ENCODE results near the gene STK4. TPM values are rescaled to one million over a fixed set of nuclear protein-coding genes. Genes with fewer than 3 reads are reported as not detected.

STK4 gene
- total and polyA plus RNA-seq, 2 experiments from 2014 or later, result 16.0 to 19.1 TPM

DNA sequence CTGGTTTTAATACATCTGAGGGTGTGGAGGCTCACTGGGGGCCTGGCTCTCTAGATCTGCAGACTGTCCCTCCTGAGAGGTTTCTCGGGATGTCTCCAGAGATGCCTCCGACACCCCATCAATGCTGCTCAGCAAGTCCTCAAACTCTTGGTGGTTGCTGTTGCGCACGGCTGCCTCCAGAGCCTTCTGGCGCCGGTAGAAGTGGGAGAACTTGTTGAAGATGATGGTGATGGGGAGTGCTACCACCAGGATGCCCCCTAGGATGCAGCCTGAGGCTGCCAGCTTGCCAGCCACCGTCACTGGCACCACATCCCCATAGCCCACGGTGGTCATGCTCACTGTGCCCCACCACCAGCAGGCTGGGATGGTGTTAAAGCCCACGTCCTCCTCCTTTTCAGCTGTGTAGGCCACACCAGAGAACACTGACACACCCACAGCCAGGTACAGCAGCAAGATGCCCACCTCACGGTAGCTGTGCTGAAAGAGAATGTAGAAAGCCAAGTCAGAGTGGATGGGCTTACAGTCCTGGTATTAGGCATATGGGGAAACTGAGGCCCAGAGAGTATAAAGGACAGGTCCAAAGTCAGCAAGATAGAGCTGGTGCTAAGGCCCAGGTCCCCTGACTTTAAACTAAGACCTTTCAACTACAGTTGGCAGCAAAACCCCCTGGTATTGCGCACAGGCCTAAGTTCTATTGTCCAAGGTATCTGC lies 128.7 kb downstream of the STK4 start:
- Histone ChIP-seq H3K4me1 (ENCODE audit: low read depth) (no peaks in the 10 kb centered on the region), H3K36me3 (no peaks in the 10 kb centered on the region), H3K9me3 (ENCODE audit: low read depth) (no peaks in the 10 kb centered on the region), H3K27ac (no peak overlapping the region), H3K27me3 (peaks cover 40% of the 10 kb centered on the region), H3K4me3 (no peak overlapping the region)
- no peak for DNase-seq (ENCODE audit: low read depth in 1 of 2, low spot score in 1 of 2)
- TF ChIP-seq, protein P1, sequence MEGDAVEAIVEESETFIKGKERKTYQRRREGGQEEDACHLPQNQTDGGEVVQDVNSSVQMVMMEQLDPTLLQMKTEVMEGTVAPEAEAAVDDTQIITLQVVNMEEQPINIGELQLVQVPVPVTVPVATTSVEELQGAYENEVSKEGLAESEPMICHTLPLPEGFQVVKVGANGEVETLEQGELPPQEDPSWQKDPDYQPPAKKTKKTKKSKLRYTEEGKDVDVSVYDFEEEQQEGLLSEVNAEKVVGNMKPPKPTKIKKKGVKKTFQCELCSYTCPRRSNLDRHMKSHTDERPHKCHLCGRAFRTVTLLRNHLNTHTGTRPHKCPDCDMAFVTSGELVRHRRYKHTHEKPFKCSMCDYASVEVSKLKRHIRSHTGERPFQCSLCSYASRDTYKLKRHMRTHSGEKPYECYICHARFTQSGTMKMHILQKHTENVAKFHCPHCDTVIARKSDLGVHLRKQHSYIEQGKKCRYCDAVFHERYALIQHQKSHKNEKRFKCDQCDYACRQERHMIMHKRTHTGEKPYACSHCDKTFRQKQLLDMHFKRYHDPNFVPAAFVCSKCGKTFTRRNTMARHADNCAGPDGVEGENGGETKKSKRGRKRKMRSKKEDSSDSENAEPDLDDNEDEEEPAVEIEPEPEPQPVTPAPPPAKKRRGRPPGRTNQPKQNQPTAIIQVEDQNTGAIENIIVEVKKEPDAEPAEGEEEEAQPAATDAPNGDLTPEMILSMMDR (IDR thresholded peaks at IDR 0.05; ENCODE audit: low read depth, low read length), result no peak

DNA sequence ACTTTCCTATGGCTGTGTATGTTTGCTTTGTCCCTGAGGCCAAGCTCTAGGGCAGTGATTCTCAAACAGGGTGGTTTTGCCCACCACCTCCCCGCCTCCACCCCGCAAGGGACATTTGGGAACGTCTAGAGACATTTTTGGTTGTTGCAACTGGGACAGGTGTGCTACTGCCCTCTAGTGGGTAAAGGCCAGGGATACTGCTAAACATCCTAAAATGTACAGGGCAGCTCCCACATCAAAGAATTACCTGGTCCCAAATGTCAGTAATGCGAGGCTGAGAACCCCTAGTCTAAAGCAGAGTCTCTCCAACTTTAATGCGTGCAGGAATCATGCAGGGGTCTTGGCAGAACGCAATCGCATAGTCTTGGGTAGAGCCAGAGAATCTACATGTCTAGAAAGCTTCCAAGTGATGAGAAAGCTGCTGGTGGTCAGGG lies 129.5 kb downstream of the STK4 start:
- Histone ChIP-seq H3K4me1 (ENCODE audit: low read depth) (no peaks in the 10 kb centered on the region), H3K9me3 (ENCODE audit: low read depth) (no peaks in the 10 kb centered on the region), H3K4me3 (no peak overlapping the region), H3K27me3 (peaks cover 48% of the 10 kb centered on the region), H3K27ac (no peak overlapping the region), H3K36me3 (no peaks in the 10 kb centered on the region)
- peak; percentile 72 to 83 for DNase-seq (ENCODE audit: low read depth in 1 of 2, low spot score in 1 of 2)
- TF ChIP-seq, protein P1 (IDR thresholded peaks at IDR 0.05; ENCODE audit: low read depth, low read length), result peak; percentile 73

DNA sequence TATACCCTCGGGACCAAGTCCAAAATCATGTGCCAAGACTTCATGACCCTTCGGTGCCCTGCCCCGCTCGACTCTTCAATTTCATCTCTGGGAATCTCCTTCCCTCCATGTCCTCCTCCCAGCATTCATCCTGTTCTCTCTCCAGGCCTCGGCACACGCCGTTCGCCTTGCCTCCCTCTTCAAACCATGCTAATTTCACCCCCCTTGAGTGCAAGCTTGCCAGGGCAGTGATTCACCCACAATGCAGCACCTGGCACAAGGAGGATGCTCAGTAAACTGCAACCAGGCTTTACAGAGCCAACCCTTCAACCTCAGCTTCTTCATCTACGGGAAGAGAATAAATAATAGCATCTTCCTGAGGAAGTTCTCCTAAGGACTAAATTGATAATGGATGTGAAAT lies 130.5 kb downstream of the STK4 start:
- H3K36me3 ChIP-seq, result no peaks in the 10 kb centered on the region
- H3K9me3 ChIP-seq (ENCODE audit: low read depth), result no peaks in the 10 kb centered on the region
- TF ChIP-seq, protein P1 (IDR thresholded peaks at IDR 0.05; ENCODE audit: low read depth, low read length), result no peak
- H3K4me3 ChIP-seq, result no peak overlapping the region
- no peak overlapping the region for H3K27ac ChIP-seq
- DNase-seq (ENCODE audit: low read depth in 1 of 2, low spot score in 1 of 2), result no peak
- H3K4me1 ChIP-seq (ENCODE audit: low read depth), result no peaks in the 10 kb centered on the region
- peaks cover 56% of the 10 kb centered on the region for H3K27me3 ChIP-seq

DNA sequence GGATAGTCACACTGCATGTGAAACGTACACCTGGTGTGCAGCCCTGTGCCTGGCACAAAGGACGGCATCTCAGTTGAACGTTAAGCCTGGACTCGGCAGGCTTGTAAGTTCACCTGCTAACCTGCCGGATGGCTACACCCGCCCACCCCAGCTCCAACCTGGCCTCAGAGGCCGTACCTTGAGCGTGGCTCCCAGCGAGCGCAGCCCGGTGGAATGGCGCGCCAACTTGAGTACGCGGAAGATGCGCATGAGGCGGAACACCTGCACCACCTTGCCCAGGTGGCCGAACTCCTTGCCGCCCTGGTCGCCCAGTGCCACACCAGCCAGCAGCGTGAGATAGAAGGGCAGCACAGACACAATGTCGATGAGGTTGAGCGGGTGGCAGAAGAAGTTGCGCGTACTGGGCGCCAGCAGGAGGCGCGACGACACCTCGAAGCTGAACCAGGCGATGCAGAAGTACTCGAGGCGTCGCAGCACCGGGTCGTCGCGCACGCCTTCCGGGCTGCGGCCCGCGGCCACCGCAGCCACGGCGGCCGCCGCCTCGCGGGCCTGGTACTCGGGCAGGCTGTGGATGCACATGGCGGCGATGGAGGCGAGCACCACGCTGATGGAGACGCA lies 131.3 kb downstream of the STK4 start:
- Histone ChIP-seq H3K4me3 (no peak overlapping the region), H3K27ac (no peak overlapping the region), H3K27me3 (peaks cover 56% of the 10 kb centered on the region), H3K4me1 (ENCODE audit: low read depth) (no peaks in the 10 kb centered on the region), H3K36me3 (no peaks in the 10 kb centered on the region), H3K9me3 (ENCODE audit: low read depth) (no peaks in the 10 kb centered on the region)
- TF ChIP-seq, protein P1 (IDR thresholded peaks at IDR 0.05; ENCODE audit: low read depth, low read length), result peak; percentile 38
- DNase-seq (ENCODE audit: low read depth in 1 of 2, low spot score in 1 of 2), result peak in 1 of 2 donors; percentile 64

DNA sequence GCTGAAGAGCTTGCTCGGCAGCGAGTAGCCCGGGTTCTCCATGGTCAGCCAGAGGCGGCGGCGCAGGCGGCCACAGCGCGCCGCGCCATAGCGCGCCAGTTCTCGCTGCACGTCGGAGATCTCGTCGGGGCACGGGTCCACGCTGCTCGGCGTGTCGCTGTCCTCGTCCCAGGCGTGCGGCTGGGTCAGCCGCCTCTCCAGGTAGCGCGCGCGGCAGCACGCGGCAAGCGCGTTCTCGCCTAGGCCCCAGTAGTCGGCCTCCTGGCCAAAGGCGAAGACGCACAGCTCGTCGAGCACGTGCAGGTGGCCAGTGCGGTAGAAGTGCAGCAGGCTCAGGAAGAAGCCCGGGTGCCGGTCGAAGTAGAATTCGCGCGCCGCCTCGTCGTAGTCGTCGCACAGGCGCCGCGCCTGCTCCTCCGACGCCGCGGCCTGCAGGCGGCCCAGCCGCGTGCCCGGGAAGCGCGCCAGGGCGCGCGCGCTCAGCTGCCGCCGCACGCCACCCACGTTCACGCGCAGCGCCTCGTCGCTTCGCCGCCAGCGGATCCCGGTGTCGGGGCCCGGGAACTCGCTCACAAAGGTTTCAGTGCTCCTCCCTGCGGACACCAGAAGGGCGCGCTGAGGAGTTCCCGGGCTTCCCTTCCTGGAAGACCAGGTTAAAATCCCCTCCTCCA lies 131.9 kb downstream of the STK4 start:
- no peaks in the 10 kb centered on the region for H3K4me1 ChIP-seq (ENCODE audit: low read depth)
- H3K36me3 ChIP-seq, result no peaks in the 10 kb centered on the region
- no peak overlapping the region for H3K4me3 ChIP-seq
- peak; percentile 26 to 70 for DNase-seq (ENCODE audit: low read depth in 1 of 2, low spot score in 1 of 2)
- H3K27ac ChIP-seq, result no peak overlapping the region
- peaks cover 56% of the 10 kb centered on the region for H3K27me3 ChIP-seq
- TF ChIP-seq, protein P1 (IDR thresholded peaks at IDR 0.05; ENCODE audit: low read depth, low read length), result peak; percentile 41
- no peaks in the 10 kb centered on the region for H3K9me3 ChIP-seq (ENCODE audit: low read depth)

Data from cardiac muscle cell (in vitro differentiated cells and primary cell).